ENCODE data around the gene ELOVL5. TPM values are rescaled to one million over a fixed set of nuclear protein-coding genes. Genes with fewer than 3 reads are reported as not detected.

The ELOVL5 gene
- total RNA-seq, 1 experiment from 2014 or later = 218 TPM

DNA sequence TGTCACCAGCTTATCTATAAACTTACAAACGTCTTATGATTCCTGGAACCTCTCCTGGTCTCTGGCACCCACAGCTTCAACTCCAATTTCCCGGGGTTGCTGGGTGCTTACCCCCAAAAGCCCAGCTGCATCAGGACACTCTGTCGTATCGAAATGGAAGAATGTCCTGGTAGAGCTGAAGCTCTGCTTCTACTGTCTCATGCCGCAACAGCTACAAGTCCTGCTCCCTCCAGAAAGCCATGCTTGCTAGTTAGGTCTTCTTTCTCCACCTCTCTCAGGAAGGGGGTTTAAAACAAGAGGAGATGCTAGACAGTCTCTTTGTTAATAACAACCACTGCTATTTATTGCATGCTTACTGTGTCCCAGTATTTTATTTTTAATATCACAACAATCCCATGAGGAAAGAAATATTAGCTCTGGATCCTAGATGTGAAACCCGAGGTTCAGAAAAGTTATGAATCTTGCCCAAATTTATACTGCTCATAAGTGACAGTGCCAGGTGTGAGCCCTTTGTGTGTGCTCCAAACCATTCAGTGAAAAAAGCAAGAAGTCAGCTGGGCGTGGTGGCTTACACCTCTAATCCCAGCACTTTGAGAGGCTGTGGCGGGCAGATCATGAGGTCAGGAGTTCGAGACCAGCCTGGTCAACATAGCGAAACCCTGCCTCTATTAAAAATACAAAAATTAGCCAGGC is 117.8 kb downstream of the ELOVL5 start:
- H3K4me1 ChIP-seq (ENCODE audit: control insufficient read depth, insufficient read depth, low read length) = no peaks in the 10 kb centered on the region
- no peaks in the 10 kb centered on the region for H3K27me3 ChIP-seq (ENCODE audit: control insufficient read depth, insufficient read depth, low read length)
- POLR2A ChIA-PET = interaction anchor here (0.7 kb wide), 1 partner anchor 205 kb away, joined by 5 read pairs; no protein-coding TSS in a partner anchor
- BruUV-seq (replicated peaks) = no TSS peak
- in situ Hi-C loops (cut with HindIII; ENCODE audit: low pct_unique_long_range_greater_than_20kb, low sequenced_read_pairs) (no loop called here), intact Hi-C loops (cut with micrococcal nuclease; ENCODE audit: unreplicated experiment) (no loop called here)
- no peak for ATAC-seq
- no peaks in the 10 kb centered on the region for H3K36me3 ChIP-seq (ENCODE audit: control insufficient read depth, insufficient read depth, low read length)
- H3K9me3 ChIP-seq (ENCODE audit: control insufficient read depth, insufficient read depth, low read depth, low read length) = no peaks in the 10 kb centered on the region
- DNase-seq (ENCODE audit: low read depth, low spot score) = no peak
- no peak overlapping the region for H3K27ac ChIP-seq (ENCODE audit: low read length)
- no peak for TF ChIP-seq POLR2AphosphoS5 (IDR thresholded peaks at IDR 0.05; ENCODE audit: low read depth, low read length)
- no peak for TF ChIP-seq SIN3A (IDR thresholded peaks at IDR 0.05; ENCODE audit: borderline replicate concordance, insufficient read depth, low read depth, low read length)
- TF ChIP-seq CTCF (IDR thresholded peaks at IDR 0.05) = no peak
- CTCF ChIA-PET = no interaction called here
- no peak overlapping the region for H3K4me3 ChIP-seq (ENCODE audit: low read depth in 2 of 2, low read length in 2 of 2)

GRCh38 chr6:53227847-53228246 is 120.9 kb downstream of the ELOVL5 start:
- ChIA-PET CTCF (no interaction called here), POLR2A (no interaction called here)
- Histone ChIP-seq H3K36me3 (ENCODE audit: control insufficient read depth, insufficient read depth, low read length) (no peaks in the 10 kb centered on the region), H3K9me3 (ENCODE audit: control insufficient read depth, insufficient read depth, low read depth, low read length) (no peaks in the 10 kb centered on the region), H3K27ac (ENCODE audit: low read length) (no peak overlapping the region), H3K4me3 (ENCODE audit: low read depth in 2 of 2, low read length in 2 of 2) (no peak overlapping the region), H3K27me3 (ENCODE audit: control insufficient read depth, insufficient read depth, low read length) (no peaks in the 10 kb centered on the region), H3K4me1 (ENCODE audit: control insufficient read depth, insufficient read depth, low read length) (no peaks in the 10 kb centered on the region)
- TF ChIP-seq REST (IDR thresholded peaks at IDR 0.05; ENCODE audit: insufficient read depth in 1 of 2, low read depth in 2 of 2, low read length in 1 of 2) = no peak
- TF ChIP-seq POLR2AphosphoS5 (IDR thresholded peaks at IDR 0.05; ENCODE audit: low read depth, low read length) = no peak
- TF ChIP-seq TCF7L2 (IDR thresholded peaks at IDR 0.05; ENCODE audit: low read depth, low read length) = no peak
- no peak for TF ChIP-seq SIN3A (IDR thresholded peaks at IDR 0.05; ENCODE audit: borderline replicate concordance, insufficient read depth, low read depth, low read length)
- no peak for TF ChIP-seq CTCF (IDR thresholded peaks at IDR 0.05)
- no TSS peak for BruUV-seq (replicated peaks)
- in situ Hi-C loops (cut with HindIII; ENCODE audit: low pct_unique_long_range_greater_than_20kb, low sequenced_read_pairs) = no loop called here
- intact Hi-C loops (cut with micrococcal nuclease; ENCODE audit: unreplicated experiment) = no loop called here
- no peak for ATAC-seq
- DNase-seq (ENCODE audit: low read depth, low spot score) = no peak
